Raji (cell line): ENCODE results near the gene GPR161.

ENCODE experiments used
- POLR2A ChIP-seq: IDR thresholded peaks from 2 replicates; pipeline ENCODE4 v1.6.1; 2011; ENCODE audit warnings: low read depth, low read length, control low read depth; ENCODE audit not compliant: insufficient read depth

Gene GPR161

DNA sequence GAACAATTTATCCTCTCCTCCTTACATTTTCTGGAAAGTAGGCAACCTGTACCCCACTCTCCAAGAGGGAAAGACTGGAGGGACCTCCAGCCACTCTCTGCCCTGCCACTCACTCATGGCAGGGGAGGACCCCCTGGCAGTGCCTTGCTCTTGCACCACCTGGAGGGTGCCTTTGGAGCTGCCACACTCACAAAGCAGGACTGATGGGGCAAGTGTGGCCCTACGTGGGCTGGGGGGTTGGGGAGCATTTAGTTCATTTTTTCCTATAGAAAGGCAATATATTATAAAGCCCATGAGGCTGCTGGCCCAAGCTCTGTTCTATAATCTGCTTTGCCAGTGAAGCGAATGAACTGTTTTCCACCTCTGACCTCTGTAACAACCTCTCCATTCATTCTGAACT is 50.3 kb downstream of the GPR161 start:
- no peak for TF ChIP-seq POLR2A

DNA sequence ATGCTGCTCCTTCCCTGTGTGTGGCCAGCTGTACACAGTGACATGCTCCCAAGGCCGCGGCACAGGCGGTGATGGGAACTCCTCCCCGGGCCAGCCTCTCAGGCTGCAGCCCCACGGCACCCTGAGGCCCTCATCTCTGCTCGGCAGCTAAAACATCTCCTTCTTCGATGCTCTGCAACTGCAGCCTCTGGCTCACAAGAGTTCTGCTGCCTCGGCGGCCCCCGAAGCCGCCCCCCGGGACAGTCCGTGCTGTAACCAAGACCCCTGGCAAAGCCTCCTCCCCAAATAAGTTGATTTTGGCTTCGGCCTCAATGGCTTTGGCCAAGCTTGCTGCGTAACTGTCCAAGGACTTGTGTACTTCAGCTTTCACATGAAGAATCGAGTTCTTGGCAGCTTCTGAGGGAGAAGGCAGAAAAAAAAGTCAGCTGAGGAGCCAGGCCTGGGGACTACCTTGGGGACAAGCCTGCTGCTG is 51.3 kb downstream of the GPR161 start:
- no peak for TF ChIP-seq POLR2A

- no peak for TF ChIP-seq POLR2A
These were observed 52.1 kb downstream of the GPR161 start for GRCh38 chr1:168084396-168085231.

DNA sequence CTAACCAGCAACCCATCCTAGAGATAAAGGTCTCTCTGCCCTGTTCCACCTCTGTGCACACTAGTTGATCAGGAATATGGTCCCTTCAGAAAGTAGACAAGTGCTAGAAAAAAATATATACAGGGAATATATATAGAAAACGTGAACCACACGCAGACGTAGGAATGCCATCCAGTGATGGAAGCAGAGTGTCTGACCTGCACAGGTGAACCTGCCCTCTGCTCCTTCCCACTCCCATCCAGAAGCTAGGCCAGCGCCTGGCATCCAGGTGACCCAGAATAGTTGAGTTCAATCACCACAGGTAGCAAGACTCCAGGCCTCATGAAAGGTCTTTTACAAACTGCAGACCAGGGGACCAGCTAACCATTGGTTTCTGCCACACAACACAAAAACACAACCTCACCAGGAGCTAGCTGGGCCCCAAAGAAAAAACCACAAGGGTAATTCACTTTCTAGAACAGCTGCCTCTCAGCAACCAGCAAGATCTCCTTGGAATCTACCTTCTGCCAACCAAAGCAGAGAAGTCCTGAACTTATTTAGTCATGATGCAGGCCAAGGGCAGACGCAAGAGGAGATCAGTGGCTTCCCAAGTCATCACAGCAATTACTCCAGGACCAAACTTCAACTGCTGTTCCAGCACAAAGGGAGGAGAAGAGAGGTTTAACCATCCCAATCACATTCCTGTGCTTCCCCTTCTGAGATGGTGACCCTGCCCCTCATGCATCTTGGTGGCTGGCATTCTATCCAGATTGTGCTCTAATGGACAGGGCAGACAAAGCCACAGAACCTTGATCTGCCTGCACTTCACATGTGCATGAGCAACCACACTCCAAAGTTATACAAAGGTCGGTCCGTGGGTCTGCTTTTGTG is 53.0 kb downstream of the GPR161 start:
- no peak for TF ChIP-seq POLR2A

DNA sequence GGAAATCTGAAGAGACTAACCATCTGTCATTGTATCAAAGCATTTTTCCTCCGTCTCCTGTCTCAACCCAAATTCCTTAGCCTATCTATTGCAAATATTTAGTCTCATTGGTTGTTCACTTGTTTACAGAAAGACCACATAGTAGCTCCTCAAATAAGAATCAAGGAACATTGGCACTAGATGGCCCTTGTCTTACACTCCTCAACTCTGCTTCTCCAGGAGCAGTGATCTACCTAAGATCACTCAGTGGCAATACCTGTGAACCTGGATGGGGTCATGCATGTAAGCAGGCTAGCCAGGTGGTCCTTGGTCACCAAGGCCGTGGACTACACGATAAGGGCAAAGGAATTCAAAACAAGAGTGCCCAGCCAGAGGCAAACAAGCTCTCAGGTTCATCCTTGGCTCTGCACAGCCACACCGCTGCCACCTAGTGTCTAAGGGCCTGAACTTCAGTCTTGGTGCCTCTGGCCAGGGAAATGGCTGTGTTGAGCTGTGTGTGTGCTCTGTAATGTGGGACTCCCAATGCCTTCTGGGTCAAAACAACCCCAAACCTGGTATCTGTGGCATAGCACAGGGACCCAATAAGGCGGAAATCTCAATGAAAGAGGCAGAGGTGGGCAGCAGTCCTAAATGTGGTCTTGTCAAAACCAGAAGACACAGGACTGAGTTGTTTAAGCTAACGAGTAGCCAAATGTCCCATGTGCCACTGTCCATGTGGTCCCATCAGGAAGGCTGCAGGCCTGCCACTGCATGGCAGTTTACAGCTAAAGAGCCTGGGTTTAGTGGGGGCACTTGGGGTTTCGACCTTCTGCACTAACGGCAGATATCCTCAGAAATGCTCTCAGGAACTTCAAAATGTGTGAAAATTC is 54.5 kb downstream of the GPR161 start:
- no peak for TF ChIP-seq POLR2A

DNA sequence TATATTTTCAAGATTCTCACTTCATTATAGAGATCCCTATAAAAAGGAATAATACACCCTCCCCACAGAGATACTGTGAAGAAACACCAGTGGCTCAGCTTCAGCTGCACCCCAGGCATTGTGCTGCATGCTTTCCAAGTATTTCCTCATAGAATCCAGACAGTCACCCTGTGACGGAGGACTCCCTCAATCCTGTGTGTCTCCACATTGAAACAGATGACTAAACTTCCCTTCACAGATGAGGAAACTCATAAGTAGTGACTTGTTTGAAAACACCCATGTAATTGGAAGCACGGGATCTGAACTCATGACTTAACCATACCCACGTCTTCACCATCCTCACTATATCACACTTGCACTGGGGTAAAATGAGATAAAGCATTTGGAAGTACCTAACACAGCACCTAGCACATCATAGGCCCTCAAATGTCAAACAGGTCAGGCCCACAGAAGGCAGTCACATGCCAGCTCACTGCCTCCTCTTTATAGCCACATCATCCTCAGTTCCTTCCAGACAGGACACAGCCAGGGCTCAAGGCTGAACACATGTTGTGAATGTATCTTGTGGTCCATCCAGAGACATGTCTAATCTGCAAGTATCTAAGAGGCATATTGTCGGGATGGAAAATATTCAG is 55.2 kb downstream of the GPR161 start:
- no peak for TF ChIP-seq POLR2A

- no peak for TF ChIP-seq POLR2A
These were observed 57.0 kb downstream of the GPR161 start for GRCh38 chr1:168079761-168080160.

GRCh38 chr1:168069384-168069783 is 67.3 kb downstream of the GPR161 start:
- TF ChIP-seq POLR2A = no peak

GRCh38 chr1:168065506-168065905 is 71.2 kb downstream of the GPR161 start:
- TF ChIP-seq POLR2A = no peak

DNA sequence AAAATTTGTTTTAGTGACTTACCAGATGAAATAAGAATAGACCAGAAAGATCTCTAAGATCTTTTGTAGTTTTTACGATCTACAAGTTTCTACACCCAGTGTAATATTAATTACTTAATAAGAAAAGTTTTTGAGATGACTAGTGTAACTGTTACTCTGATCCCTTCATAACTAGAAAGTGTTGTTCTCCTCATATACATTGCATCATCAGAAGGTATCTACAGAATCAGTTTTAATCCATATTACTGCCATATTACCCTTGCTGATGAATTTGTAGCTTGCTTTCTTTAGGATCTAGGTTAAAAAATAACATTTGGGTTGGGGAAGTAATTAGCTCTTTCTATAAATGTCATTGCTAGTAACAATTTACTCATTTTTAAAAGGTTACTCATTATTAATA is 72.5 kb downstream of the GPR161 start:
- no peak for TF ChIP-seq POLR2A

DNA sequence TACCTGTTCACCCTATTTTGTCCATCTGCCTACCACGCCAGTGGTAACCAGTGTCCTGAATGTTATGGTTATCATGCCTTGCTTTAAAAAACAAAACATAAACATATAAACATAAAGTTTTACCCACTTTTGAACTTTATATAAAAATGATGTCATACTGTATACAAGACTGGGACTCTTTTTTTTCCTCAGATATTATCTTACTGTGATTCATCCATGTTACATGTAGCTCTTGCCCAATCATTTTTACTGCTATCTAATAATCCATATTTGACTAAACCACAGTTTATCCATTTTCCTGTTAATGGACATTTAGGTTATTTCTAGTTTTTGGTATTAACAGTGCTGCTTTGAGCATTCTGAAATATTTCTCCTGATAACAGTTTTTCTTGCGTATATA is 78.8 kb downstream of the GPR161 start:
- TF ChIP-seq POLR2A = no peak

DNA sequence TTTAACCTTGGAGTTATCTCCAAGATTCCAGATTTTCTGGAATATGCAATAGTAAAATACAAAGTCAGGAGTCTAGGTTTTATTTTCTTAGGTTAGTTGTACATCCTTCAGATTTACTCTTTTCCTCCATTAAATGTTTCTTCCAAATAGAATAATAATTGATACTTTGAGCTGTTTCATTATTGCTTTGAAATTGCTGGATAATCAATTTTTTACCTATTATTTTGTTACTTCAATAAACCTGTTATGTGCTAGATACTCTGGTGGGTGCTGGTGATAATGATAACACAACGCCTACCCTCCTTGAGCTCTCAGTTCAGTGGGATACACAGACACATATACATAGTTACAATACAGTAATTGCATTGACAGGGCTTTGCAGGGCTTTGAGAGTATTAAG is 79.4 kb downstream of the GPR161 start:
- TF ChIP-seq POLR2A = no peak

GRCh38 chr1:168054117-168054516 is 82.6 kb downstream of the GPR161 start:
- TF ChIP-seq POLR2A = no peak

DNA sequence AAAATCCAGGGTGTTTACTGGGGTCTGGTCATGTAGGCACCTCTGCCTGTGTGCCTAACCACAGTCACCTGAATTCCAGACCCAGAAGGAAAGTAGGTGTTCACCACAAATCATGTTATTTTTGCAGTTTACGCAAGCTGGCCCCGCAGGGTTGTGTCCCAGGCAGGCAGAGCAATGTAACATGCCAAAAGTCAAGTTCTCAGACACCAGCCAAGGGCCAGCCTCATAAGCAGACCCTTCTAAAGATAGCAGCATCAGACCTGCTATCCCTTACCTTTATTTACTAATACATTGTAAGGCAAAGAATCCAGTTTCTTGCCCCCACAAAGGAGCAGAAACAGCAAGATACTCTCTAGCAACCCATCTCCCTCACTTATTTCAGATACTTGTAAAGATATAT is 83.0 kb downstream of the GPR161 start:
- TF ChIP-seq POLR2A = no peak

DNA sequence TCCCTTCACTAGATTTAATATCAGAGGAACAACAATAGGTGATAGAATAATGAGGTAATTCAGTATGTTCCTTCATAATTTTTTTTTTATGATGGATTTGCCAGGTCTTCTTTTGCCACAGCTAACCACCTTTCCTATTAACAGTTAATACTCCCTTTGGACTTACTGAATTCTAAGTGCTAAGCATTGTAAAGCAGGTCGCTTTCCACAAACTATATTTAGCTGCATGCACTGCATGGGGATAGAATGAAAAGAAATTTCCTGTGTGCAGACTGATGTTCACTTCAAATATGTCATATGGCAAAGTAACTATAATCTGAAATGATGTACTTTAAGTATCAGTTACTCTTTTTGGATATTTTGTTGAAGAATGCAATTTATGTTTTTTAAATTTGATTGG is 85.8 kb downstream of the GPR161 start:
- TF ChIP-seq POLR2A = no peak
